Subcutaneous adipose tissue (tissue), 4 donors: ENCODE measurements around the gene HES4. TPM values are rescaled to one million over a fixed set of nuclear protein-coding genes. Genes with fewer than 3 reads are reported as not detected.

Source experiments
- total RNA-seq, 4 donors: library from RNA; depleted of rRNA; stranded (reverse); fragments of >200 nt; gene quantifications; one replicate each; pipeline ENCODE4 v1.1.0, GENCODE V29; 2016
- TF ChIP-seq, protein P1 (sequence below): fragments of 450-650 bp; IDR thresholded peaks from one replicate; pipeline ENCODE4 v1.5.1; 2016; ENCODE audit warnings: low read depth, mild to moderate bottlenecking, control low read depth, antibody characterized with exemption, moderate library complexity

Gene HES4
- total RNA-seq, 4 donors from 2014 or later = 6.4 to 12.8 (median 7.2) TPM

DNA sequence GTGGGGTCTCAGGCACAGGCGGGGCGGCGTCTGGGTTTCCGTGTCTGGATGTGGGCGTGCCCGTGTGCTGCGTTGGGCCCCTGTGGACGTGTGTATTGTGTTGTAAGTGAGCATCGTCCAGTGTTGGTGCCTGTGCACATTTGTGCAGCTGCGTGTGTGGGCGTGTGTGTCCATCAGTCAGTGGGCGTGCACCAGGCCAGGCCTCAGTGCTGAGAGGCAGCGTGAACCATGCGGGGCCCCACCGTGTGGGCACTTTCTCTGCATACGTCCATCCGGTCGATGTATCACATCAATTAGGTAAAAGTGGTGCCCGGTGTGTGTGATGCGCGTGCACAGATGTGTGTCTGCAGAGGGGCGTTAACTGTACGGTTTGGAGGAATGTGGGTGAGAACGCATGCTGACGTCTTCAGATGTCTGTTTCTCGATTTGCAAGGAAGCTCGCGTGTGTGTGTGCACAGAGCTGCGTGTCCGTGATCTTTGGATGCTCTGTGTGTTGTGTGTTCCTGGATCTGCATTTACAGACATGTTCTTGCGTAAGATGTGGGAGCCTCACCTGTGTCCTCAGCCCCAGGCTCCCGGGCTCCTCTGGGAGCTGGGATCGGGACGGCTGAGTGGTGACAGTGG is 44.7 kb upstream of the HES4 start:
- TF ChIP-seq, protein P1, sequence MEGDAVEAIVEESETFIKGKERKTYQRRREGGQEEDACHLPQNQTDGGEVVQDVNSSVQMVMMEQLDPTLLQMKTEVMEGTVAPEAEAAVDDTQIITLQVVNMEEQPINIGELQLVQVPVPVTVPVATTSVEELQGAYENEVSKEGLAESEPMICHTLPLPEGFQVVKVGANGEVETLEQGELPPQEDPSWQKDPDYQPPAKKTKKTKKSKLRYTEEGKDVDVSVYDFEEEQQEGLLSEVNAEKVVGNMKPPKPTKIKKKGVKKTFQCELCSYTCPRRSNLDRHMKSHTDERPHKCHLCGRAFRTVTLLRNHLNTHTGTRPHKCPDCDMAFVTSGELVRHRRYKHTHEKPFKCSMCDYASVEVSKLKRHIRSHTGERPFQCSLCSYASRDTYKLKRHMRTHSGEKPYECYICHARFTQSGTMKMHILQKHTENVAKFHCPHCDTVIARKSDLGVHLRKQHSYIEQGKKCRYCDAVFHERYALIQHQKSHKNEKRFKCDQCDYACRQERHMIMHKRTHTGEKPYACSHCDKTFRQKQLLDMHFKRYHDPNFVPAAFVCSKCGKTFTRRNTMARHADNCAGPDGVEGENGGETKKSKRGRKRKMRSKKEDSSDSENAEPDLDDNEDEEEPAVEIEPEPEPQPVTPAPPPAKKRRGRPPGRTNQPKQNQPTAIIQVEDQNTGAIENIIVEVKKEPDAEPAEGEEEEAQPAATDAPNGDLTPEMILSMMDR = no peak

DNA sequence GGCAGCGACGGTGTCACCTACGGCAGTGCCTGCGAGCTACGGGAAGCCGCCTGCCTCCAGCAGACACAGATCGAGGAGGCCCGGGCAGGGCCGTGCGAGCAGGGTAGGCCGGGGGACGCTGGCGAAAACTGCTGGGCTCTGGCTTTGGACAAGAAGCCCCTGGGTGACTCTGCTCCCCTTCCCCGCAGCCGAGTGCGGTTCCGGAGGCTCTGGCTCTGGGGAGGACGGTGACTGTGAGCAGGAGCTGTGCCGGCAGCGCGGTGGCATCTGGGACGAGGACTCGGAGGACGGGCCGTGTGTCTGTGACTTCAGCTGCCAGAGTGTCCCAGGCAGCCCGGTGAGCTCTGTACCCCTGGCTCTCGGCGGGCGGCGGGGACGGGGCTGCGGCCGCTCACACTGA is 44.0 kb upstream of the HES4 start:
- TF ChIP-seq, protein P1 = no peak

DNA sequence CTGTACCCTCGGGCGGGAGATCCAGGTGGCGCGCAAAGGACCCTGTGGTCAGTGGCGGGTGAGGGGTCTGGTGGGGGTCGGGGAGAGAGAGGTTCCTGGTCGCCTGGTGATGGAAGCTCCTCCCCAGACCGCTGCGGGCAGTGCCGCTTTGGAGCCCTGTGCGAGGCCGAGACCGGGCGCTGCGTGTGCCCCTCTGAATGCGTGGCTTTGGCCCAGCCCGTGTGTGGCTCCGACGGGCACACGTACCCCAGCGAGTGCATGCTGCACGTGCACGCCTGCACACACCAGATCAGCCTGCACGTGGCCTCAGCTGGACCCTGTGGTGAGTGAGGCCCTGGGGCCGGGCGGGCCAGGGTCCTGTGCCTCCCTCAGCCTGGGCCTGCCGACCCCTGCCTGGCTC is 43.5 kb upstream of the HES4 start:
- TF ChIP-seq, protein P1 = no peak

DNA sequence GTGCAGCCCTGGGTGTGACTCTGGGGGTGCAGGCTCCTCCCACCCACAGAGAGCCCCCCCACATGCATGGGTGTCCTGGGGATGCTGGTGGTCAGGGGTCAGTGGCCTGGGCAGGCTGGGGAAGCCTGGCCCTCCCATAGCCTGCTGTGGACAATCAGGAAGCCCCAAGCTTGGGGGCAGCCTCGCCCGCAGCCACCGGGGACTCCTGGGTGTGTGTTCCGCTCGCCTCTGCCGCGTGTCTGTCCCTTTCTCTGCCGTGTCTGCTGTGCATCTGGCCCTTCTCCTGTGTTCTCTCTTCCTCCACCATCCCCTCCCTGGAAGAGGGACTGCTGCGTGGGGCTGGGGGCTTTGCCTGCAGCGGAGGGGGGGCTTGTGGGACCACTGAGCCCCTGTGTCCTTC is 42.9 kb upstream of the HES4 start:
- TF ChIP-seq, protein P1 = no peak

DNA sequence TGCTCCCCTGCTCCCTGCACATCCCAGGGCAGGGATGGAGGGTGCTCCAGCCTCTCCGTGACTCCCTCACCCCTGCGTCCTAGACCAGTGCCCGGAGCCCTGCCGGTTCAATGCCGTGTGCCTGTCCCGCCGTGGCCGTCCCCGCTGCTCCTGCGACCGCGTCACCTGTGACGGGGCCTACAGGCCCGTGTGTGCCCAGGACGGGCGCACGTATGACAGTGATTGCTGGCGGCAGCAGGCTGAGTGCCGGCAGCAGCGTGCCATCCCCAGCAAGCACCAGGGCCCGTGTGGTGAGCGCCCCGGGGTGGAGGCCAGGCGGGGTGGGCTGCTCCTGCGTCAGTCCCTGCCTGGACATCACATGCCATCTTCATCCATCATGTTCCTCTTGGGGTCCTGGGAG is 42.0 kb upstream of the HES4 start:
- TF ChIP-seq, protein P1 = no peak

DNA sequence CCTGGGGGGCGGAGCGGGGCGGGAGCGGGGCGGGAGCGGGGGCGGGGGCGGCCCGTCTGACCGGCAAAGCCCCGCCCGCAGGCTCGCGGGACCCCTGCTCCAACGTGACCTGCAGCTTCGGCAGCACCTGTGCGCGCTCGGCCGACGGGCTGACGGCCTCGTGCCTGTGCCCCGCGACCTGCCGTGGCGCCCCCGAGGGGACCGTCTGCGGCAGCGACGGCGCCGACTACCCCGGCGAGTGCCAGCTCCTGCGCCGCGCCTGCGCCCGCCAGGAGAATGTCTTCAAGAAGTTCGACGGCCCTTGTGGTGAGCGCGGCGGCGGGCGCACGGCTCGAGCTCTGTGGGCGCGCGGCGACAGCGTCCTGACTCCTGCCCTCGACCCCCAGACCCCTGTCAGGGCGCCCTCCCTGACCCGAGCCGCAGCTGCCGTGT is 41.2 kb upstream of the HES4 start:
- TF ChIP-seq, protein P1 = no peak

DNA sequence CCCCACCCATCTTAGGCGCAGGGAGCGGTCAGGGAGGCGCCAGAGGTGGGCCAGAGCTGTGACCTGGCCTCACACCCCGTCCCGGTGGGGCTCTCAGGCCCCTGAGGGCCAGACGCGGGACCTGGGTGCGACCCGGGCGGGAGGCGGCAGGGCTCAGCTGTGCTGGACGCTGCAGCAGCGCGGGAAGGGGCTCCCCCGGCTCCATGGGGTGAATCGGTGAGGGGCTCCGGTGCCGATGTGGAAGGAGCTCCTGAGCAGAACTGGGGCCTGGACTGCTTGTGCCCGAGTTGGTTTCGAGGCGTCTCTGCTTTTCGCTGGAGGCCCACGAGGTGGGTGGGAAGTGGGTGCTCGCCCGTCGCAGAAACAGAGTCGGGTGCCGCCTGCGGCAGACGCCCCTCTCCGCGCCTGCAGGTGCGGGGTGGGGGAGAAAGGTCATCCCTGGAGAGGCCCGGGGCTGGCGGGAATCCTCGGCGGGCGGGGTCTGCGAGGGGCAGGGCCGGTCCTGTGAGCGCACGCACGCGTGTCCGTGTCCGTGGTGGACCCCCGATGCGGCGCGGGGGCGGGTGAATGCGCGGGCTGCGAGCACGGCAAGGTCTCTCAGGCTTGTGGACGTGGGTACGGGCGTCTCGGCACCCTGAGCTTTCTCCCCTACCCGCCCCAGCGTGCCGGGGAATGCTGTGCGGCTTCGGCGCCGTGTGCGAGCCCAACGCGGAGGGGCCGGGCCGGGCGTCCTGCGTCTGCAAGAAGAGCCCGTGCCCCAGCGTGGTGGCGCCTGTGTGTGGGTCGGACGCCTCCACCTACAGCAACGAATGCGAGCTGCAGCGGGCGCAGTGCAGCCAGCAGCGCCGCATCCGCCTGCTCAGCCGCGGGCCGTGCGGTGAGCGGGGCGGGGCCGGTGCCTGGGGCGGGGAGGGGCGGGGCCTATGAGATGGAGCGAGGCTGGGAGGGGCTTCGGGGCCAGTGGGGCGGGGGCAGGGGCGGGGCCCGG is 40.4 kb upstream of the HES4 start:
- TF ChIP-seq, protein P1 = no peak
